Ureter (tissue), 1 donor: ENCODE results near the gene PHF24. TPM values are rescaled to one million over a fixed set of nuclear protein-coding genes. Genes with fewer than 3 reads are reported as not detected.
"Not testable (repeated sequence)": the region's sequence is repeated elsewhere in the genome, so short reads cannot be mapped to it uniquely, and the experiment has no call there.

Experiments
- DNase-seq: peaks from one replicate; pipeline ENCODE4 v3.0.0-alpha.2; 2020; ENCODE audit warnings: low spot score
- total RNA-seq: library from RNA; stranded (reverse); gene quantifications from one replicate; pipeline ENCODE4 v1.2.4, GENCODE V29; 2023
- donor health status: DM: yes; HTN: yes; CAD: no.

The PHF24 gene
- 1.7 TPM for total RNA-seq

- DNase-seq: no peak
Observed at GRCh38 chr9:34957492-34958410, at the start of gene PHF24. Gene PHF24, plus strand, starts transcription at chr9:34958285. Its CDS starts 13,014 bp downstream, at chr9:34971299.

GRCh38 chr9:34927061-34927460 is 31.0 kb upstream of the PHF24 start:
- no peak for DNase-seq

DNA sequence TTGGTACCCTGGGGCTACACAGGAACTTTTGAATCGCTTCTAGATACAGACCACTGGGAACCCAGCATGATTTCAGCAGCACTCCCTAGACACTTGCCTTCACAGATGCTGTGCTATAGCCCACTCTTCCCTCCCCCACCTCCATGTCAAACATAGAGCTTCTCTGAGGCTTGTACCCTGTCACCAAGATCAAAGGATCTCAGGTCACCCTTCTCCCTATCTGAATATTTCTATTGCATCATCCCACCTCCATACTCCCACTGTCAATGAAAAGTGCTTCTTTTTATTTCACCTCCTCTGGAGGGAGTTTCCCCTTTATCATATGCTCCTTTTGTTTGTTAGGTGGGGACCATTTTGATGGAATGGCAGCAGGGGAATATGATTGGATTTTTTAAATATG is 29.2 kb upstream of the PHF24 start:
- DNase-seq: no peak

- no peak for DNase-seq
Observed at GRCh38 chr9:34929506-34930102, 28.5 kb upstream of the PHF24 start.

- not testable (repeated sequence) for DNase-seq
Observed at GRCh38 chr9:34939989-34940388, 18.1 kb upstream of the PHF24 start.

DNA sequence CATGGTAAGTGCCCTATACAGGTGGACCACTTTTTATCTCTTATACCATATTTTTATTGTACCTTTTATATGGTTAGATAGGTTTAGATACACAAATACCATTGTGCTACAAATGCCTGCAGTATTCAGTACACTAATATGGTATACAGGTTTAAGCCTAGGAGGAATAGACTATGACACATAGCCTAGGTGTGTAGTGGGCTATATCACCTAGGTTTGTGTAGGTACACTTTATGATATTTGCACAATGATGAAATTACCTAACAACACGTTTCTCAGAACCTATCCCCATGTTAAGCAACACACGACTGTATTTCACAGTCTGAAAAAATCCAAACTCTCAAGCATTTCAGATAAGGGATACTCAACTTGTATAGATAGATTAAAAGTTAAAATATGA is 9.6 kb upstream of the PHF24 start:
- no peak for DNase-seq

GRCh38 chr9:34954225-34954624 is 3.9 kb upstream of the PHF24 start:
- no peak for DNase-seq

DNA sequence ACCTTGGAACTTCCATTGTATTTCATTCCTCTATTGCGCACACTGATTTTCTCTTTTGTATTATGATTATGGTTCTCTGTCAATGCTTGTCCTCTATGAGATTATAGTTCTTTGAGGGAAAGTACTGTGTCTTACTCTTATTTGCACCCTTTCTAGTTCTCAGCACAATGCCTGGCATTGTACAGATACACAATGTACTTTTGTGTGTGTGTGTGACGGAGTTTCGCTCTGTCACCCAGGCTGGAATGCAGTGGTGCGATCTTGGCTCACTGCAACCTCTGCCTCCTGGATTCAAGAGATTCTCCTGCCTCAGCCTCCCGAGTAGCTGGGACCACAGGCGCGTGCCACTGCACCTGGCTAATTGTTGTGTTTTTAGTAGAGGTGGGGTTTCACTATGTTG is 2.0 kb upstream of the PHF24 start:
- not testable (repeated sequence) for DNase-seq

DNA sequence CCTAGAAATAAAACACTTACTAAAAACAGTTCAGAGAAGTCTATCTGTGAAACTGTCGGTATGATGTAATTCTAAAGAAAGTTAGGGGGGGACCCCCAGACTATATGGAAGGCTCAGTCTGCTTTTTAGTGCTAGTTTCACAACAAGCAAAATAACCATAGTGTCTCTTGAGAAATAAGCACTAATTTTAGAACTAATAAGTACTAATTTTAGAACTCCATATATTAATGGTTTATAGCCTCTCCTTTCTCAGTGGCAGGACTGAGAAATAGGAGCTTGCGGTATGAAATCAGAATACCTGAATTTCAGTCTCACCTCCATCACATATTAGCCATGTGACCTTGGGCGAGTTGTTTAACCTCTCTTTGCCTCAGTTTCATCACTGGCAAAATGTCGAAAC is 1.4 kb upstream of the PHF24 start:
- no peak for DNase-seq

- no peak for DNase-seq
Observed at GRCh38 chr9:34958411-34958982, 412 bp downstream of the PHF24 start.

DNA sequence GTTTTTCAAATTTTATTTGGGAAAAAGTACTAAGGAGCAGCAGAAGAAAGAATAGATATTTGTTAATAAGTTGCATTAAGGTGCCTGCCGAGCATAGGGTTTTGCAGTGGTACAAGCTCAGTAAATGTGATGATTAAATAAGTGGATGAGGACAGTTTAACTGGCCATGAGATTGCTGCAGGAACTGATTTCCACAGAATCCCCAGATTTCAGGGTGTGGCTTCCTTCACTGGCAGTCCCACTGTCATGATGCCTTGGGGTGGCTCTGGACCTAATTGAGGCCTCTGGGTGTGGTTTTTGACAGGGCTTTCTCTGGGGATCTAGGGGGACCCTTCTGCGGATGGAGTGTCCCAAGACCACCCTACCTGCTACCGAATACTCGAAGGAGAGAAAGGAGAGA is 1.4 kb downstream of the PHF24 start:
- no peak for DNase-seq

DNA sequence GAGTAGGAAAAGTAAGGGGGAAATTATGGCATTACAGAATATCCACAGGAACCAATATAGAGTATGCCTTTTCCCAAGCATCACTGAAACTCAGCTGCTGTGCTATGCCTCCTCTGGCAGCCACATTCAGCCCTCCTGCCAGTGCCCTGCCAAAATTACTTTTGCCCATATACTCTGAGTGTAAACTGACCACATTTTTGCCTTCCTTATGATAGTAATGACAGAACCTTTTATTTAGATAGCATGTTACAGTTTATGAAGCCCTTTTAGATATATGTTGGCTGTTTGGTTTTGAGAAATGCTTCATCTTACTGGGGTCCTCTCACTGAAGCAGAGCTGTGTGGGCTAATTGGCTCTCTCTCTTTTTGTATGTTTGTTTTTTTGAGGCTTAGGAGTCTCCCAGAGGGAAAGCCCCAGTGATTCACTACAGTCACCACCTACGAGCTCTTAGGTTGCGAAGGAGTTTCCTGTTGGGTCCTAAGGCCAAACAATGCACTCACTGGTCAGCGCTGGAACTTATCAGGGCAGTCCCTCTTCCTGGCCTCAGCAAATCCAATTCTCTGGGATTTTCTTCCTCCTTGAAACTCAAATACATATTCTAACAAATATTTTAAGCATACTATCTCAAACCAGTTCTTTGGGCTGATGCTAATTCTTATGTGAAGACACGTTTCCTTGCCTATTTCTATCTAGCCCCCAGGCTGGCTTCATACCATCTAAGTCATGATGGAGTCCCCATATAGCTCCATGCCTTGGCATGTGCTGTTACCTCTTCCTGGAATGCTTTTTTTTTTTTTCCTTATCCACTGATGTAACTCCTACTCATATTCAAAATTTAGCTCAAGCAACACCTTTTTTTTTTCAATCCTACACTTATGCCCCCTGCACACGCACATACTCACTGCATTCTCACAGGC is 3.7 kb downstream of the PHF24 start:
- no peak for DNase-seq

GRCh38 chr9:34962546-34962945 is 4.5 kb downstream of the PHF24 start:
- DNase-seq: no peak

GRCh38 chr9:34963552-34963951 is 5.5 kb downstream of the PHF24 start:
- DNase-seq: no peak

GRCh38 chr9:34964458-34964857 is 6.4 kb downstream of the PHF24 start:
- no peak for DNase-seq

DNA sequence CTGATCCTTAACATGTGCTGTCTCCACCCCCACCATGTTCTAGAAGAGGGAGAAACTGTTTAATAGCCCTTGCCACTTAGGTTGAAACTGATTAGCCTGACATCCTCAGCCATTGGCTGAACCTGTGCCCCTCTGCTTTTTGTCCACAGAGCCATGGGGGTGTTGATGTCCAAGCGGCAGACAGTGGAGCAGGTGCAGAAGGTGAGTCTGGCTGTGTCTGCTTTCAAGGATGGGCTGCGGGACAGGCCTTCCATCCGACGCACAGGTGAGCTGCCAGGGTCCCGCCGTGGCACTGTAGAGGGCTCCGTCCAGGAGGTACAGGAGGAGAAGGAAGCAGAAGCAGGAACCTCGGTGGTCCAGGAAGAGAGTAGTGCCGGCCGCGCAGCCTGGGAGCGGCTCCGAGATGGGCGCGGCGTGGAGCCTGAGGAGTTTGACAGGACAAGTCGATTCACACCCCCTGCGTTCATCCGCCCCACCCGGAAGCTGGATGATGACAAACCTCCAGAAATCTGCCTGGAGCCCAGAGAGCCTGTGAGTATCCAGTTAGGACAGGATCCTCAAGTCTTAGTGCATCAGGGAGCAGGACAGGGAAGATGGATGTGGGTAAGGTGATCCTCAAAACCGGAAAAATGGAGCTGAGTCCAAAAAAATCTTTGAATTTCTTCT is 13.2 kb downstream of the PHF24 start:
- DNase-seq: no peak

GRCh38 chr9:34974664-34975063 is 16.6 kb downstream of the PHF24 start:
- no peak for DNase-seq

- no peak for DNase-seq
Observed at GRCh38 chr9:34976441-34976840, 18.4 kb downstream of the PHF24 start.

- DNase-seq: no peak
Observed at GRCh38 chr9:34976992-34977391, 18.9 kb downstream of the PHF24 start.

- DNase-seq: no peak
Observed at GRCh38 chr9:34980181-34980761, 22.2 kb downstream of the PHF24 start.

DNA sequence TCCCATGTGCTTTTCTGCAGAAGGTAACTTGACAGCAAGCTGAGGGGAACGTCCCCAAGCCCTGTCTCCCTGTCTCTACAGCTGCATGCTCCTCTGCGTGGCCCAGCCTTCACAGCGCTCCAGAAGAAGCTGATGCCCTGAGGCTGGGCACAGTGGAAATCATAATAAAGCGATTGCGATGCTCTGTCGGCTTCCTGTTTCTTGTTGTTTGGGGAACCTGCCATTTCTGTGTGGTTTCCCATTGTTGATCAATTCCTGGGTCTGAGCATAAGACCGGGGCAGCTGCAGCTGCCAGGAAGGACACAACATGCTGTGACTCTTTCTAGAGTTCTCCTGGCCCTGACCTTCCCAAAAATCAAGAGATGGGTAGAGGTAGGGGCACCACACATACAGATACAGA is 24.3 kb downstream of the PHF24 start:
- DNase-seq: no peak
